Prostate gland (tissue), 2 donors: ENCODE data around the gene TNFRSF17. TPM values are rescaled to one million over a fixed set of nuclear protein-coding genes. Genes with fewer than 3 reads are reported as not detected.
"Not testable (repeated sequence)": the region's sequence is repeated elsewhere in the genome, so short reads cannot be mapped to it uniquely, and the experiment has no call there.

Source experiments
- DNase-seq: peaks from one replicate; pipeline ENCODE4 v3.0.0-alpha.2; 2019; ENCODE audit warnings: low spot score
- H3K27ac ChIP-seq, 2 donors: fragments of 200-600 bp; sonication (generic); 2 replicates each; pipeline ENCODE4 v1.5.1; 2017 to 2019
- H3K27me3 ChIP-seq: fragments of 200-600 bp; sonication (generic); replicated peaks from 2 replicates; pipeline ENCODE4 v1.5.1; 2019; ENCODE audit not compliant: insufficient read depth
- H3K36me3 ChIP-seq, 2 donors: fragments of 200-600 bp; sonication (generic); 1 replicate in 1 of 2; 2 replicates in 1 of 2; pipeline versions ENCODE4 v1.5.1 to v1.8.1; 2017 to 2019
- H3K4me1 ChIP-seq: fragments of 200-600 bp; sonication (generic); replicated peaks from 2 replicates; pipeline ENCODE4 v1.5.1; 2019
- H3K4me3 ChIP-seq, 2 donors: fragments of 200-600 bp; sonication (generic); 2 replicates each; pipeline ENCODE4 v1.5.1; 2017 to 2019
- H3K9me3 ChIP-seq: fragments of 200-600 bp; sonication (generic); 2 replicates; pipeline ENCODE4 v1.5.1; 2017
- POLR2A ChIP-seq: fragments of 450-650 bp; IDR thresholded peaks from one replicate; pipeline ENCODE4 v1.6.1; 2016; ENCODE audit warnings: antibody characterized with exemption, mild to moderate bottlenecking
- POLR2AphosphoS5 ChIP-seq: sonication (generic); formaldehyde crosslinking; IDR thresholded peaks from one replicate; pipeline ENCODE4 v1.6.1; 2017; ENCODE audit warnings: antibody characterized with exemption
- WGBS: methylation state at CpG from one replicate; pipeline ENCODE4 v1.1.5; 2018; 5-methylcytosine and 5-hydroxymethylcytosine counted together
- intact Hi-C: fragments of 100-400 bp; cut with DNase I; formaldehyde crosslinking; loops from one replicate; pipeline ENCODE4 v1.14.2; 2022
- total RNA-seq, 2 donors: library from RNA; depleted of rRNA; stranded (reverse); fragments of >200 nt; gene quantifications; one replicate each; pipeline ENCODE4 v1.1.0, GENCODE V29; 2016
- TF ChIP-seq, protein P1 (sequence below), 4 experiments: fragments of 200-600 bp in 2 of 4; fragments of 450-650 bp in 2 of 4; sonication (generic) in 2 of 4; IDR thresholded peaks; 1 replicate in 3 of 4; 2 replicates in 1 of 4; pipeline ENCODE4 v1.5.1; 2016 to 2019; ENCODE audit warnings: antibody characterized with exemption in 4 of 4, mild to moderate bottlenecking in 2 of 4, moderate library complexity in 2 of 4

The TNFRSF17 gene
- total RNA-seq, 2 donors from 2014 or later: 1.0 TPM; not detected in 1

GRCh38 chr16:11966173-11966572, 1.2 kb downstream of the TNFRSF17 start:
- Histone ChIP-seq H3K9me3 (no peaks in the 10 kb centered on the region), H3K27ac (no peak overlapping the region), H3K4me3 (no peak overlapping the region), H3K4me1 (peaks cover 3% of the 10 kb centered on the region), H3K36me3 (no peaks in the 10 kb centered on the region), H3K27me3 (no peaks in the 10 kb centered on the region)
- DNase-seq: no peak
- 90% methylated on average over 7 of the region's 7 CpGs for WGBS
- intact Hi-C loops: no loop called here
- no peak for TF ChIP-seq POLR2A
- no peak for TF ChIP-seq POLR2AphosphoS5
- TF ChIP-seq, protein P1, sequence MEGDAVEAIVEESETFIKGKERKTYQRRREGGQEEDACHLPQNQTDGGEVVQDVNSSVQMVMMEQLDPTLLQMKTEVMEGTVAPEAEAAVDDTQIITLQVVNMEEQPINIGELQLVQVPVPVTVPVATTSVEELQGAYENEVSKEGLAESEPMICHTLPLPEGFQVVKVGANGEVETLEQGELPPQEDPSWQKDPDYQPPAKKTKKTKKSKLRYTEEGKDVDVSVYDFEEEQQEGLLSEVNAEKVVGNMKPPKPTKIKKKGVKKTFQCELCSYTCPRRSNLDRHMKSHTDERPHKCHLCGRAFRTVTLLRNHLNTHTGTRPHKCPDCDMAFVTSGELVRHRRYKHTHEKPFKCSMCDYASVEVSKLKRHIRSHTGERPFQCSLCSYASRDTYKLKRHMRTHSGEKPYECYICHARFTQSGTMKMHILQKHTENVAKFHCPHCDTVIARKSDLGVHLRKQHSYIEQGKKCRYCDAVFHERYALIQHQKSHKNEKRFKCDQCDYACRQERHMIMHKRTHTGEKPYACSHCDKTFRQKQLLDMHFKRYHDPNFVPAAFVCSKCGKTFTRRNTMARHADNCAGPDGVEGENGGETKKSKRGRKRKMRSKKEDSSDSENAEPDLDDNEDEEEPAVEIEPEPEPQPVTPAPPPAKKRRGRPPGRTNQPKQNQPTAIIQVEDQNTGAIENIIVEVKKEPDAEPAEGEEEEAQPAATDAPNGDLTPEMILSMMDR (IDR thresholded peaks at IDR 0.05): no peak

GRCh38 chr16:11967195-11967911, 2.3 kb downstream of the TNFRSF17 start:
- 87% methylated on average over 17 of the region's 17 CpGs for WGBS
- no peak overlapping the region for H3K27ac ChIP-seq
- H3K36me3 ChIP-seq: no peaks in the 10 kb centered on the region
- no peak overlapping the region for H3K4me3 ChIP-seq
- no peaks in the 10 kb centered on the region for H3K27me3 ChIP-seq
- peaks cover 3% of the 10 kb centered on the region for H3K4me1 ChIP-seq
- TF ChIP-seq POLR2A: no peak
- no peak for TF ChIP-seq POLR2AphosphoS5
- TF ChIP-seq, protein P1 (IDR thresholded peaks at IDR 0.05): no peak
- H3K9me3 ChIP-seq: no peaks in the 10 kb centered on the region
- intact Hi-C loops: no loop called here
- no peak for DNase-seq

DNA sequence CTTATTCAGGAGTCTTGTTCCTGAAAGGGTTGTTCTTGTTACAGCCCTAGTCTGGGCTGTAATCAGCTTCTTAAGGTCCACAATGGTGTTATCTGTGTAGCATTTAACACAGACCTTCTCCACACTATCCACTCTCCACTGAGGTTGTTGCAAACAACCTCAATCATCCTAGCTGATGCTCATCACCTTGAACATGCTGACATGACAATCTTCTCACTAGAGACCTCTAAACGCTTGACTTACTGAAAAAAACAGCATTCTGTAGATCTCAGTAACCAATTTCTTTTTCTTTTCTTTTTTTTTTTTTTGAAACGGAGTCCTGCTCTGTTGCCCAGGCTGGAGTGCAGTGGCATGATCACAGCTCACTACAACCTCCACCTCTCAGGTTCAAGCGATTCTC, 3.6 kb downstream of the TNFRSF17 start:
- Histone ChIP-seq H3K4me1 (peaks cover 3% of the 10 kb centered on the region), H3K27ac (no peak overlapping the region), H3K4me3 (no peak overlapping the region), H3K9me3 (no peaks in the 10 kb centered on the region), H3K36me3 (no peaks in the 10 kb centered on the region), H3K27me3 (no peaks in the 10 kb centered on the region)
- 92% methylated on average over 3 of the region's 3 CpGs for WGBS
- TF ChIP-seq, protein P1 (IDR thresholded peaks at IDR 0.05): no peak
- TF ChIP-seq POLR2AphosphoS5 (no peak), POLR2A (no peak)
- intact Hi-C loops: no loop called here
- no peak for DNase-seq

DNA sequence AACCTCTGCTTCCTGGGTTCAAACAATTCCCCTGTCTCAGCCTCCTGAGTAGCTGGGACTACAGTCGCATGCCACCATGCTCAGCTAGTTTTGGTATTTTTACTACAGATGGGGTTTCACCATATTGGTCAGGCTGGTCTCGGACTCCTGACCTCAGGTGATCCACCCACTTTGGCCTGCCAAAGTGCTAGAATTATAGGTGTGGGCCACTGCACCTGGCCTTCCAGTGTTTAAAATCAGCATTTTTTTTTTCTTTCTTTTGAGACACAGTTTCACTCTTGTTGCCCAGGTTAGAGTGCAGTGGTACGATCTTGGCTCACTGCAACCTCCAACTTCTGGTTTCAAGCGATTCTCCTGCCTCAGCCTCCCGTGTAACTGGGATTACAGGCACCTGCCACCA, 5.3 kb downstream of the TNFRSF17 start:
- intact Hi-C loops: loop anchor here (10.0 kb wide), 1 partner anchor 115 kb away; the partner anchor contains the start of gene RSL1D1
- WGBS: 99% methylated on average over 5 of the region's 5 CpGs

DNA sequence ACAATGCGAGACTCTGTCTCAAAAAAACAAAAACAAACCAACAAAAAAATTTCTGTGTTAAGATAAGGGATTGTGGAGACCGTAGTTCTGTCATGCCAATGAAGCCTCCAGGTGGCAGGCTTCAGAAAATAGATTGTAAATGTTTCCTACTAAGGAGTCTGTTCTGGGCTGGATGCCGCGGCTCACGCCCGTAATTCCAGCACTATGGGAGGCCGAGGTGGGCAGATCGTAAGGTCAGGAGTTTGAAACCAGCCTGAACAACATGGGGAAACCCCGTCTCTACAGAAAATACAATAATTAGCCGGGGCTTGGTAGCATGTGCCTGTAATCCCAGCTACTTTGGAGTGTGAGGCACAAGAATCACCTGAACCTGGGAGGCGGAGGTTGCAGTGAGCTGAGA, 7.1 kb downstream of the TNFRSF17 start:
- H3K4me1 ChIP-seq: peaks cover 6% of the 10 kb centered on the region
- no peak overlapping the region for H3K4me3 ChIP-seq
- intact Hi-C loops: loop anchor here (10.0 kb wide), 1 partner anchor 117 kb away; the partner anchor contains the start of gene RSL1D1
- H3K9me3 ChIP-seq: no peaks in the 10 kb centered on the region
- no peaks in the 10 kb centered on the region for H3K36me3 ChIP-seq
- 52% methylated on average over 11 of the region's 11 CpGs for WGBS
- no peak overlapping the region for H3K27ac ChIP-seq
- no peak for DNase-seq
- TF ChIP-seq POLR2A: no peak
- no peak for TF ChIP-seq POLR2AphosphoS5
- TF ChIP-seq, protein P1 (IDR thresholded peaks at IDR 0.05): no peak
- no peaks in the 10 kb centered on the region for H3K27me3 ChIP-seq

More for the DNA sequence above, 5.3 kb downstream of the TNFRSF17 start:
- H3K27ac ChIP-seq, H3K36me3 ChIP-seq, H3K4me1 ChIP-seq, H3K4me3 ChIP-seq, H3K27me3 ChIP-seq, DNase-seq, H3K9me3 ChIP-seq: not testable (repeated sequence)
